Measurements from ENCODE around the gene SERPINE2.

The SERPINE2 gene

GRCh38 chr2:223936862-223937326 is 102.2 kb downstream of the SERPINE2 start:
- no peak for DNase-seq

GRCh38 chr2:223935459-223936125 is 103.5 kb downstream of the SERPINE2 start:
- DNase-seq, result no peak

- no peak for DNase-seq
These were observed 104.2 kb downstream of the SERPINE2 start for GRCh38 chr2:223934870-223935269.

- DNase-seq, result peak; percentile 23
These were observed 106.0 kb downstream of the SERPINE2 start for GRCh38 chr2:223932816-223933800.

GRCh38 chr2:223930103-223930976 is 108.7 kb downstream of the SERPINE2 start:
- DNase-seq, result no peak

GRCh38 chr2:223929571-223930102 is 109.4 kb downstream of the SERPINE2 start:
- no peak for DNase-seq

GRCh38 chr2:223928113-223929006 is 110.7 kb downstream of the SERPINE2 start:
- DNase-seq, result no peak

GRCh38 chr2:223925106-223925505 is 114.0 kb downstream of the SERPINE2 start:
- no peak for DNase-seq
